Measurements from ENCODE around the gene MYLK.

- no peak for TF ChIP-seq CTCF (IDR thresholded peaks at IDR 0.05; ENCODE audit: low read depth, low read length, missing input control)
- TF ChIP-seq GABPA (IDR thresholded peaks at IDR 0.05 in 1 of 2, conservative IDR thresholded peaks at IDR 0.05 in 1 of 2): no peak
- no peak for TF ChIP-seq SP1 (IDR thresholded peaks at IDR 0.05)
- TF ChIP-seq MAX (IDR thresholded peaks at IDR 0.05): no peak
- no peak for TF ChIP-seq EGR1 (IDR thresholded peaks at IDR 0.05; ENCODE audit: low read depth in 2 of 2)
- no peak for TF ChIP-seq TAF1 (conservative IDR thresholded peaks at IDR 0.05)
- TF ChIP-seq ZBTB33 (IDR thresholded peaks at IDR 0.05): peak; percentile 14
- TF ChIP-seq RAD21 (IDR thresholded peaks at IDR 0.05): peak; percentile 40 to 52
Measured at GRCh38 chr3:123749711-123750110, 134.4 kb downstream of the MYLK start.

Data from liver (tissue), 3 donors.